Raji (cell line): ENCODE measurements around the gene EDC3.

Source experiments
- POLR2A ChIP-seq: IDR thresholded peaks from 2 replicates; pipeline ENCODE4 v1.6.1; 2011; ENCODE audit warnings: low read depth, low read length, control low read depth; ENCODE audit not compliant: insufficient read depth

The EDC3 gene

GRCh38 chr15:74622758-74623157 lies 73.1 kb downstream of the EDC3 start:
- TF ChIP-seq POLR2A, result no peak

GRCh38 chr15:74621936-74622335 lies 73.9 kb downstream of the EDC3 start:
- no peak for TF ChIP-seq POLR2A

DNA sequence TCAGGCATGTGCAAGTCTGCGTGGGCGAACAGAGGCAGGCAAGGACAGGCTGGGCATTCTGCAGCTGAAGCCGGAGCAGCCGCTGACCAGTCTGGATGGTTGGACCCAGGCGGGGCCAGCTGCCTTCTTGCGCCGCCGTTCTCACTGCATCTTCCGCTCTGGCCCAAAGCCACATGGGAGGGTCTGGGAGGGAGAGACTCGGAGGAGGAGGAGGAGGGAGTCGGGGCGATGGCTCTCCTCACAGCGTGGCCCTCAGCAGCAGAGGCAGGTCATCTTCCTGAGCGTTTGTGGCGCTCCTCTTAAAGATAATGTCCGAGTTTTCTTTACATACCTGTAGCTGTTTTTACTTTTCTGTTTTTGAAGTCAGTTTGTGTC lies 74.3 kb downstream of the EDC3 start:
- no peak for TF ChIP-seq POLR2A

DNA sequence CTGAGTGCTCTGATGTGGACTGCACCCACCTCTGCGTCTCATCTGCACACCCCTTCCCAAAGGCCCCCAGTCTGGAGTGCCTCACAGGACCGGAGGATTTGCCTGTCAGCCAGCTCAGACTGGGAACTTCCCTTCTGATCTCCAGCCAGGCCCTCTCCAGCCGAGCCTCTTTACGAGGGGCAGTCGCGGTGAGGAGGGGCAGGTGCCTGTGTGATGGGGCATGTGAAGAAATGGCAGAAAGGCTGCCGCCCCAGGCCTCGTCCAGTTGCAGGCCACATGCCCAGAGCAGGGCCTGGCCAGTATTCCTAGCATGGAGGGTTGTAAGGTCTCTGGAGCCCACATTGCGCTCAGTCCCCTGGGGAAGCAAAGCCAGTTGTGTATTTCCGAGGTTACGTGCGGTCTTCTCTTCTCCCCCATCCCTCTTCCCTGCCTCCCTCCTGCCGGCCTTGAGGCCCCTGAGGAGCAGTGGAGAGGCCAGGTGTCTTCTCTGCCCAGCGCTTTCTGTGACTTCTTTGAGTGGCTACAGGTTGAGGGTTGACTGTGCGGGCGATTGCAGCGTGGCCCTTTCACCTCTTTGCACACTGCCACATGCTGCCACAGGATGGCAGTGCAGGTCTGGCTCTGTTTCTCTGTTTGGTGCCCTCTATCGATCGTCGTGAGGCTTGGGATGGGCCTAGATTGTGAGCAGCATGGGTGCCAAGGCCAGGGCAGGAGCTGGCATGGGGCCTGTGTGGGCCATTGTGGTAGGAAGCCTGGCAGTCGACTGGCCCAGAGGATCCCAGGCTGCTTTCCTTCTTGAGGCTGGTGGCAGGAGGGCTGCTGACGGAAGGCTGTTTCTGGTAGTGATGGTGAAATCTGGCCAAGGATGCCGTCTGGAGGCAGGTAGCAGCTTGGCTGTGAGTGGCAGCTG lies 74.9 kb downstream of the EDC3 start:
- 0 out of 2 replicates have a peak, but pooled peaks have one; percentile 18 for TF ChIP-seq POLR2A

GRCh38 chr15:74619916-74620635 lies 75.7 kb downstream of the EDC3 start:
- TF ChIP-seq POLR2A, result no peak

DNA sequence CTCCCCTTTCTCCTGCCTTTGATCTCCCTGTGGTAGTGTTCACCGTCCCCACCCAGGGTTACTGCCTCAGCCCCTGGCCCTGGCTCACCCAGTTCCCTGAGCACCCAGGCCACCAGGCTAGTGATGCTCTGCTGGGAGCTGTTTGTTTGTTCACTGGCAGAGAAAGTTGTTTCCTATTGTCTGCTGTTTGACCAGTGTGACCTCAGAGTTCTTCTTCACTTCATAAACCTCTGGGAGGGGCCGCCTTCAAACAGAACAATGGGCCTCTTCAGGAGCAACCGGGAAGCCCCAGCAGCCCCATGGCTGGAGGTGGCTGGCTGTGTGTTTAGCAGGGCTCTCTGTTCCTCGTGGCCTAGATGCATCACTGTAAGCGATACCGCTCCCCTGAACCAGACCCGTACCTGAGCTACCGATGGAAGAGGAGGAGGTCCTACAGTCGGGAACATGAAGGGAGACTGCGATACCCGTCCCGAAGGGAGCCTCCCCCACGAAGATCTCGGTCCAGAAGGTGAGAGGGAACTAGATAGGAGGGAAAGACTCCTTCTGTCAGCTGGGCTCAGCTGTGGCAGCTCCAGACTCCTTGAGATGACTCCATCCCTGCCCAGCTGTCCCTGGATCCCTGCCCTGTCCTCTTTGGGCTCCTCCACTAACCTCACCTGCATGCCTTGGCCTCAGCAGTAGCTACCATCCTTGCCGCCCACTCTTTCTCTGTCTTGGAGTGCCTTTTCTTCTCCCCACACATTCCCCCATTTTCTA lies 76.8 kb downstream of the EDC3 start:
- no peak for TF ChIP-seq POLR2A

GRCh38 chr15:74616996-74617395 lies 78.8 kb downstream of the EDC3 start:
- TF ChIP-seq POLR2A, result no peak

DNA sequence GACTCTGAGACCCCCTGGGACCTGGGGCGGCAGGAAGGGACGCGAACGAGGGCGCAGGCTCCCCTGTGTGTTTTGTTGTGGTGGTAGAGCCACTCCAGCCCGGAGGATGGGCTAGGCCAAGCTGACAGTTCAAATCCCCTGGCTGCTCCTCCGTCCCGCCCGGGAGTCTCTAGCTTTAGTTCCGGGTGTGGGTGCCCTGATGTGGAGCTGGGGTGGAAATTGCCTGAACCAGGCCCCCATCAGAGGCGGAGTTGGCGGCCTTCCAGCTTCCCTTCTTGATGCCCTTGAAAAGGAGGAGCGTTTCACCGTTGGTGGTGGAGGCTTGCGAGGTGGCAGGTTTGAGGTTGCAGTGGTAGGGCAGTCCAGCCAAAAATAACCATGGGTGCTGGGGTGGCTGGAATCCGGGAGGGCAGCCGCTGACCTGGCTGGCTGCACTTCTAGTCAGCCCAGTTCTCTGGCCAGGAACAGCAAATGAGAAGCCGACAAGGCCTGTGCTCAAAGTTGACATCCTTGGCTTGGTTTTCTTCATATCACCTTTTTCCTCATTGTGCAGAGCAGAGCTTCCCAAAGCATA lies 79.4 kb downstream of the EDC3 start:
- TF ChIP-seq POLR2A, result no peak; the same call in 1 of the 2 replicates

DNA sequence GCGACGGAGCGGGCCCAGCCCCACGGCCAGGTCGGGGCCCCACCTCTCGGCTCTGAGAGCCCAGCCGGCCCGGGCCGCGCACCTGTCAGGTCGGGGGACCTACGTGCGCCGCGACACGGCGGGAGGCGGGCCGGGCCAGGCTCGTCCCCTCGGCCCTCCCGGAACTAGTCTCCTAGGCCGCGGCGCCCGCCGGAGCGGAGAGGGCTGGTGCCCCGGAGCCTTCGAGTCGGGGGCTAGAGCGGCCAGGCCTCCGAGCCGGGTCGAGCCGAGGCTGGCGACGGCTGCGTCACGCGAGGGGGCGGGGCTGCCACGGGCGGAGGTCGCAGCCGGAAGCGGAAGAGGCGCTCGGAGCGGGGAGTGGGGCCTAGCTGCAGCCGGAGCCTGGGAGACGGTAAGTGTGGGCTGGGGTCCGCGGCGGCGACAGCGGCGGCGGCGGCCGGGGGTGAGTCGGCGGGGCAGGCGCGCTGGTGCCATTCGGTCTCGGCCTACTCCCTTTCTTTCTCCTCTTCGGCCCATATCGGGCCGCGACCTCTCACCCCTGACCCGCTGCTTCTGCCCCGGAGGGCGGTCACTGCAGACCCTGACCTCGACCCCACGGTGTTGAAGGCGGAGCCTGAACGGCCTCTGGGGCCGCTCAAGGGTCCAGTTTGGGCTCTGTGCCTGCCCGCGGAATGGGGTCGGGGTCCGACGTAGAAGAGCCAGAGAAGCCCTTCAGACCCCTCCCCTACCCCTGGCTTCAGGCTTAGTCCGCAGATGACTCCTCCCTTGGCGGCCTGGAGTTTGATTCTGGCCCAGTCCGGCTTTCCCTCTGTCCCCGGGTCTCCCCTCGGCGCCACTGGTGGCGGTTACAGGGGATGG lies 80.1 kb downstream of the EDC3 start, which contains the start of gene CLK3:
CLK3 (plus strand) TSS at position 329 of the 858 bp plus-strand sequence. CDS start 3,361 bp downstream, outside the sequence.
- peak; percentile 76; the same call in 1 of the 2 replicates for TF ChIP-seq POLR2A

DNA sequence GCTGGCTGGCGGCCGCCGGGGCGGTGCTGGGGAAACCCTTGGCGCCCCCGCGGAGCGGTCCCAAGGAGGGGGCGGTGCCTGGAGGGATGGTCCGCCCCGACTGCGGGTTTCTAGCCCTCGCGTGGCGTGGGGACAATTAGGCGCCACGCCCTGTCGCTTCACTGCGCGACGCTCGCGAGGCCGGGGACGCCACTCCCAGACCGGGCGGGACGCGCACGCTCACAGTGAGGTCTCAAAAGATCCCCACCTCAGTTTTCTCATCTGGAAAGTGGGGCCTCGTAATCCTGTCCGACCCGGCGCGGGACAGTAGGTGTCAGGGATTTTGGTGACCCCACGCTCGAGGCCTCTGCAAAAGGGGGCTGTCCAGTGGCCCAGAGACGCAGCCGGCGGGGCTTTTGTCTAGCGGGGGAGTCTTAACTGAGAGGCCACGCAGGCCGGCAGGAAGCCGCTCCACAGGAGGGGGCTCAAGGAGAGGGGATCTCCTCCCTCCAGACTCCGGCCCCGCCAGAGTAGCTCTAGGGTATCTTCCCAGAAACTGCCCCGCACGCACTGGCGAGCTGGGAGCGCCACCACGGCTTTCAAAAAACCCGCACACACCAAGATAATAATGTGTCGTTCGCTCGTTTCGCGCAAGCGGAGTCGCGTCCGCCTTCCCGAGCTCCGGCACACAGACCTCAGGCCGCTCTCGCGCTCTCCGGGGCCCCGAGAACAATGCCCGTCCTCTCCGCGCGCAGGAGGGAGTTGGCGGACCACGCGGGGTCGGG lies 80.9 kb downstream of the EDC3 start:
- peak; percentile 61 for TF ChIP-seq POLR2A

- TF ChIP-seq POLR2A, result no peak
Measured at GRCh38 chr15:74613953-74614743, 81.7 kb downstream of the EDC3 start.
